Head of caudate nucleus (tissue), 42 donors: Measurements from ENCODE around the gene SCO1.

ENCODE experiments used
- DNase-seq, 42 donors: peaks; one replicate each; pipeline versions ENCODE4 v3.0.0 to v3.0.0-alpha.2; 2020 to 2021; ENCODE audit warnings: mixed read lengths in 7 of 42
- intact Hi-C: fragments of 100-400 bp; cut with DNase I; formaldehyde crosslinking; loops from one replicate; pipeline ENCODE4 v1.15.0; 2022

SCO1 gene

DNA sequence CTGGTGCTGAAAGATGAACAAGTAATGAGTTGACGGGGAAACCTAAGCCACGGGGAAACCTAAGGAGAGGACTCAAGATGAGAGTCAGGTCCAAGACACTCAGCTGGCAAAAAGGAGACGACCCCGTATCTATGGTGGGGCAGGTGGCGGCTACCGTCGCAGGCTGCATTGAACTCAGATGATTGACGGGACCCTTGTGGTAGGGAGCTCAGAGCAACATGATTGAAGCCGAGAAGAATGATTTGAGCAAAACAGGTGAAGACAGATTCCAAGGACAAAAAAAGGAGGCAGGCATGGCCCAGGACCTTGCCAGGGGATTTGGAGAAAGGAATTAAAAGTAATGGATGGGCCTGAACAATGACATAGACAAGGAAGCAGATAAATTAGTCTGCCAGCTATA lies 32.8 kb downstream of the SCO1 start:
- intact Hi-C loops = no loop called here
- DNase-seq = no peak

DNA sequence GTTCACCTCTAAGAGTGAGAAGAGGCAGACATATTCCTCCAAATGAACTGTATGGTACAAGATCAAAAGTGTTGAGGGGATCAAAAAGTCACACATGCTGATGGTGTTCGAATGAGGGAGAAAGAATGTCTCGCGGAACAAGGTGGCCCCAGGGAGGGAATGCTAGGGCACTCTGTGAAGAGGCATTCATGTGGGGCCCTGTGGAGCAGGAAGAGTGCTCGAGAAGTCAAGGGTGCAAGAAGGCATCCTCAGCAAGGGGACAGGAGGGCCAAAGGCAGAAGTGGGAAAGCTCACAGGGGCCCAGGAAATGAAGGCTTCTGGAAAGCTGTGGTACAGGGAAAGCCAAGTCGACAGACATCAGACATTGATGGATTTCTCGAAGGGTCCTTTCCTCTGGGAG lies 34.1 kb downstream of the SCO1 start:
- intact Hi-C loops = no loop called here
- DNase-seq = no peak

DNA sequence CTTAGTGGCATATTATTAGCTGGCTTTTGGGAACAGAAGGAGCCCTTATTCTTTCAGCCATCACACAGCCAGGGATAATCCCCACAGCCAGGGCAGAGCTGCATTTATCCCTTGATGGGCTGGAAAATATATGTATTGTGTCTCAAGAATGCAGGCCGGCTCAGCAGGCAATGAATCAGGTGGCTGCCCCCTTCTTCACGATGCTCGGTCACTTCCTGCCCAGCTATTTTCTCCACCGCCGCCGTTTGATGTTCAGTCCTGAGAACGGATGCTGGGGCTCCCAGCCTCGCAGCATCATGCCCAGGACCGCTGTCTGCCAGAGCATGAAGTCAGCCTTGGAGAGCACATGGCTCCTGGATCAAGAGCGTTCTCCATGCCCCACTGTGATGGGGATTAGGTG lies 35.9 kb downstream of the SCO1 start:
- intact Hi-C loops = no loop called here
- DNase-seq = no peak

DNA sequence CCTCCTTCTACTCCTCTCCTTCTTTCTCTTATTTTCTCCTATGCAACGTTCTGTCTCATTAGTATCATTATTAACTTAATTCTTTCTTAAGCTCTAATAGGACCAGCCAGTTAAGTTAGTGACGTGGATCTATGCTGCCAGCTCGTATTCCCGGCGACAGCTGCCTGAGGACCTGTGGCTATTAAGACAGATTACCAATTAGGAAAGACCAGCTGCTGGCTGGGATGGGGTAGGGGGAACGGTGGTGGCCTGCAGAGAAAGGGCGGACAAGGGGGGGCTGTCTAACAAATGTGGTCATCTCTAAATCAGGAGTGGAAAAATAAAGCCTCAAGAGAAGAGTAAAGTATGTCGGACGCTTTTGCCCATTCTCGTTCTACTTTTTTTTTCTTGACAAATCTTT lies 39.5 kb downstream of the SCO1 start:
- intact Hi-C loops = no loop called here
- DNase-seq = no peak

DNA sequence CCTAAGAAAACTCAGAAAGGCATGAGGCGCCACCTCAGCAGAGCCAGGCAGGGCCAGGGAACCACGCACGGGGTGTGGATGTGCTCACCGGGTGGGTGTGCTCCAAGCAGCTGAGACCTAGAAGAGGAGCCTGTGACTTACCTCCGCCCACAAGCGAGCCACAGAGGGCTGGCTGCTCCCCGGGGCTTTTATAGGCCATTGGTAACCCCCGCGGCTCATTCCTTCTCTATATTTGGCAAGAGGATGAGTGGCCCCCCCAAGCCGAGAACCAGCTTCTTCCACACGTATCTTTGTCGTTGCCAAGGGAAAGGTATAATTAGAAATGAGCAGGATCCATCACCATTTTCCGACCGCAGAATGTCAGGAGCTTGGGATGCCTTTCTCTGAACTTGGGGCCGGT lies 40.2 kb downstream of the SCO1 start, which contains the start of gene MYH3:
MYH3 (minus strand) TSS at position 162 of the 400 bp plus-strand sequence. CDS start 2,245 bp downstream, outside the sequence.
- peak in 39 of 42 donors; percentile 14 to 80 (median 46) for DNase-seq
- intact Hi-C loops = no loop called here

DNA sequence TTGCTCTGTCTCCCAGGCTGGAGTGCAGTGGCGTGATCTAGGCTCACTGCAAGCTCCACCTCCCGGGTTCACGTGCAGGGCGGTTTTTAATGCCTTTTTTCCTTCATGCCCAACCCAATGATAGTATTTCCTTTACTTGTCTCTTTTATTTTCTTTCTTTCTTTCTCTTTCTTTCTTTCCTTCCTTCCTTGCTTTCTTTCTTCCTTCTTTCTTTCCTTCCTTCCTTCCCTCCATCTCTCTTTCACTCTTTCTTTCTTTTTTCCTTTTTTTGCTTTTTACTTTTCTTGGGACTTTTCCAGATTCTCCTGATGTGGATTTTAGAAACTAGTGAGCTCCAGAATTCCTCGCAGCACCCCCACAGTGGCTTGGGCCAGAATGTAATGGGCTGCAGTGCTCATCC lies 43.3 kb downstream of the SCO1 start:
- no peak for DNase-seq
- intact Hi-C loops = no loop called here

DNA sequence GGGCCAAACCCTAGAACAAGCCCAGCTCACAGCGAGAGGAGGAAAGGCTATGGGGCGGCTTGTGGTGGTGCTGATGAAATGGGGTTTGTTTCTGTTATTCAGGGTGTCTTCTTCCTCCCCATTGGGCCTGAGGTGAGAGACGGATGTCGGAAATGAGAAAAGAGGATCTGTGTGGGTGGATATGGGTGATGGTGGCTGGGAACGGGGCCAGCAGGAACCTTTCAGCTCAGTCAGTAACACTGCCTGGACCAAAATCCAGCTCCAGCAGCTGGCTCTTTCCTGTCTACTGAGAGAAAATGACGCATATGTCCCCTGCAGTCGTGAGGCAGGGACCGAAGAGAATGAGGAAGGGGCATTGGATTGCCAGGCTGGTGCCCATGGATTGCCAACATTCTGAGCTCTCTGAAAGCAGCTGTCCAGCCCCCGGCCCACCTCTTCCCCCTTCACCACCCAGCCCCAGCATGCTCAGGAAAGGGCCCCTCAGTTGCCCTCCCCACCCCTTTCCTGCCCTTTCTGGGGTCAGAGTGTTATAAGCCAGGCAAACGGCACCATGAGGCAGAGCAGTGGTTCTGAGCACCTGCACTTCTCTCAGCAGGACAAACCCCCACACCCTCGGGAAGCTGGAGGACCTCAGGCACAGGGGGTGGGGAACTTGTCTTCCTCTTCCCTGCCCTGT lies 44.2 kb downstream of the SCO1 start:
- peak in 6 of 42 donors; percentile 5 to 32 (median 12) for DNase-seq
- intact Hi-C loops = no loop called here

DNA sequence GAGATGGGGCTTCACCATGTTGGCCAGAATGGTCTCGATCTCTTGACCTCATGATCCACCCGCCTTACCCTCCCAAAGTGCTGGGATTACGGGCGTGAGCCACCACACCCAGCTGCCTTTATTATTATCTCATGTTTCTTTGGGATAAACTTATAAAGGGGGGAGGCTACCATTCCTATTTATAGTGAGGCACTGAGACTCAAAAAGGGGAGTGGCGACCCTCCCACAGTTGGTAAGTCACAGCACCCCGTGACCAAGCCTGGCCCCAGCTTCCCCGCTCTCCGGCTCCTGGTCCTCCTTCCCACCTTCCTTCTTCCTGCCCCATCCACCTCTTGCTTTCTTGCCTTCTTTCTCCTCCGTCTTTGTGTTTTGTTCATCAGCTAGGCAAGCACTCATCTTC lies 45.4 kb downstream of the SCO1 start:
- intact Hi-C loops = no loop called here
- no peak for DNase-seq

DNA sequence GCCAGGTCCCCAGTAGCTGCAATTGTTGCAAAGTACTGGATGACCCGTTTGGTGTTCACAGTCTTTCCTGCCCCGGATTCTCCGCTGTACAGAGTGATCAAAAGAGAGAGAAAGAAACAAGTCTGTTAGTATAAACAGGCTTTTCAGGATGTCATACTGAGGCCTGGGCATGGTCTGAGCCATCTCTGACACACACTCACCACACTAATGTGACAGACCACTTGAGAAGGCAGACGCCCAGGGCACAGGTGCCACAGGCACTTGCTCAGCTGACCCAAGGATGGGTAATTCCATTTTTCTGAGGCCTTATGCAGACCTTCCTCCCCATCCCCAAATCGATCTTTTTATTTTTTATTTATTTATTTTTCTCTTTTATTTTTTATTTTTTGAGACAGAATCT lies 47.7 kb downstream of the SCO1 start:
- no peak for DNase-seq
- intact Hi-C loops = no loop called here

DNA sequence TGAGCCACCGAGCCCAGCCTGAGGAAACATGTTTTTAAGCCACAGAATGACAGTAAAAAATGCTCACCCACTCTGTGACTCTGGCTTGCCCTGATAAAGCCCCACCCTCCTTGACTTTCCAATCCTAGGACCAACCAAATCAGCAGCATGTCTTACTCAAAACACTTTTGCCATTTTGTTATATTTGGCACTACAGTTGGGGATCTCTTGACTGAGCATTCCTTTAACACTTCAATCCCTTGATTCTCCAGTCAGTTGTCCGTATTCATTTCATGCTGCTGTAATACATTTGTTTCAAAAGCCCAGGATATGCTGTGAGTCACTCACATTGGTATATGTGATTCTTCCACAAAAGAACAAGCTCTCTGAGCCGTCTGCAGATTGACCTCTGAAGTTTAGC lies 48.4 kb downstream of the SCO1 start:
- intact Hi-C loops = no loop called here
- DNase-seq = no peak

DNA sequence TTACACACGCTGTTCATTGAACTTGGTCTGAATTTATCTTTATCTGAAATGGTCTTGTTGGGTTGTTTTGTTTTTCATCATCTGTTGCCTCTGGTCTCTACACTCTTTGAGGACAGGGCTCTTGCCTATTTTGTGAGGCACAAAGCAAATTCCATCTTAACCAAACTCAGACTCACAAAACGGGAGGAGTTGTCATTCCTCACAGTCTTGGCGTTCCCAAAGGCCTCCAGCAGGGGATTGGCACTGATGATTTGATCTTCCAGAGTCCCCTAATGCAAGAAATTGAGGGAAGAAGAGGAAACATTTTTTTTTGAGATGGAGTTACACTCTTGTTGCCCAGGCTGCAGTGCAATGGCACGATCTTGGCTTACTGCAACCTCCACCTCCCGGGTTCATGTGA lies 49.0 kb downstream of the SCO1 start:
- intact Hi-C loops = no loop called here
- DNase-seq = no peak

DNA sequence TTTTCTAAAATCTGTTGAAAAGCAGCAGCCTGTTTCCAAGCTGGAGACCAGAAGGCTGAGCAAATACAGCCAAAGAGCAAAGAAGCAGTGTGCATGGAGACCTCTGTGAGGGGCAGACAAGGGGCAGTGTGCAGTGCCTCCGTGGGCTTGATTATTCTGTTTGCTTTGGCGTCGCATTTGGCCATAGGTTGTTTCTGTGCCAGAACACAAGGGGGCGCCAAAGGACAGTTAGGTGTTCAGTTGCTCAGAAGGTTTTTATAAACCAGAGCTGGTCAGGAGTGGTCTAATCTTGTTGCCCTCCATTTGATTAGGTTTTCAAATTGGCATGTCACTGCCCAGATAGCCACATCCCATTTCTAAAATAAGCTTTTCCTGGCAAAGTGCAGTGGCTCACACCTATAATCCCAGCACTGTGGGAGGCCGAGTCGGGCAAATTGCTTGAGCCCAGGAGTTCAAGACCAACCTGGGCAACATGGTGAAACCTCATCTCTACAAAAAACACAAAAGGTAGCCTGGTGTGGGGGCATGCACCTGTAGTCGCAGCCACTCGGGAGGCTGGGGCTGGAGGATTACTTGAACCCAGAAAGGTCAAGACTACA lies 50.8 kb downstream of the SCO1 start:
- peak; percentile 54 to 89 (median 75) for DNase-seq
- intact Hi-C loops = no loop called here

DNA sequence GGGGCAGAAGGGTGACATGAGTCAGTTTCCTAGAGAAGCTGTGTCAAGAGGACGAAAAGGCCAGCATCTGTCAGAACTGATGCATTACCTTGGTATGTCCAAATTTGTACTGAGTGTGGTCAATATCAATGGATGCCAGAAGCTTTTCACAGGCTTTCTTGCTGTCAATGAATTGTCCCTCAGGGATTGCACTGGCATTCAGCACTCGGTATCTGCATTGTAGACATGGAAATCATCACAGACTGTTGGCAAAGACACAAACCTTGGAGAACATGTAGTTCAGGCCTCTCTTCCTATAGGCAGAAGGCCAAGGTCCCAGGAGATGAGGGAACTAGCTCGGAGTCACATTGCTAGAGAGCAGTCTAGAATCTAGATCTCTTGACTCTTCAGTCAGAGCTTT lies 56.9 kb downstream of the SCO1 start:
- intact Hi-C loops = no loop called here
- DNase-seq = no peak

DNA sequence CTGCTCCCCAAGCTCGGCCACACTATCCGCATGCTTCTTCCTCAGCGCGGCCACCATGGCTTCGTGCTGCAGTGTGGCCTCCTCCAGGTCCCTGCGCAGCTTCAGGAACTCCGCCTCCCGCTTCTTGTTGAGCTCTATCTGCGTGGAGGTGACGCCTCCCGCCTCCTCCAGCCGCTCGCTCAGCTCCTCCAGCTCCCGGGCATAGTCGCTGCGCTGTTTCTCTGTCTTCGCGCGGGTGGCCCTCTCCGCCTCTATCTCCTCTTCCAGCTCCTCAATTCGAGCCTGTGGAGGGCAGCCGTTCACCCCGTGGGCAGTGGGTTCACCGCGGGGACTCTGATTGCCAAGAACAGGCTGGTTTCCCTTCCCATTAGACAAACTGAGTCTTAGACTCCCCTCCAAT lies 59.2 kb downstream of the SCO1 start:
- no peak for DNase-seq
- intact Hi-C loops = no loop called here

DNA sequence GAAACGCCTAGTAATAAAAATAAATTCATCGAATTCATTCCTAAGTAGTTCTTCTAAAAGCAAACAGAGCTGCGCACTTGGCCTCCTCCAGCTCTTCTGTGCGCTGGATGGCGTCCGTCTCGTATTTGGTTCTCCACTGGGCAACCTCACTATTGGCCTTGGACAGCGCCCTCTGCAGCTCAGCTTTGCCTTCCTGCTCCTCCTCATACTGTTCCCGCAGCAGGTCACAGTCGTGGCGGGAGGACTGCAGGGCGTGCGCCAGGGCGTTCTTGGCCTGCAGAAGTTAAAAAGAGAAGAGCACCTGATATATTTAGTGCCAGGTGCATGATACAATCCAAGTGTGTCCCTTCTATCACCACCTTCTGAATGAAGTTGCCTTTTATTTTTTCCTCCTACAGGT lies 62.0 kb downstream of the SCO1 start:
- intact Hi-C loops = no loop called here
- no peak for DNase-seq

DNA sequence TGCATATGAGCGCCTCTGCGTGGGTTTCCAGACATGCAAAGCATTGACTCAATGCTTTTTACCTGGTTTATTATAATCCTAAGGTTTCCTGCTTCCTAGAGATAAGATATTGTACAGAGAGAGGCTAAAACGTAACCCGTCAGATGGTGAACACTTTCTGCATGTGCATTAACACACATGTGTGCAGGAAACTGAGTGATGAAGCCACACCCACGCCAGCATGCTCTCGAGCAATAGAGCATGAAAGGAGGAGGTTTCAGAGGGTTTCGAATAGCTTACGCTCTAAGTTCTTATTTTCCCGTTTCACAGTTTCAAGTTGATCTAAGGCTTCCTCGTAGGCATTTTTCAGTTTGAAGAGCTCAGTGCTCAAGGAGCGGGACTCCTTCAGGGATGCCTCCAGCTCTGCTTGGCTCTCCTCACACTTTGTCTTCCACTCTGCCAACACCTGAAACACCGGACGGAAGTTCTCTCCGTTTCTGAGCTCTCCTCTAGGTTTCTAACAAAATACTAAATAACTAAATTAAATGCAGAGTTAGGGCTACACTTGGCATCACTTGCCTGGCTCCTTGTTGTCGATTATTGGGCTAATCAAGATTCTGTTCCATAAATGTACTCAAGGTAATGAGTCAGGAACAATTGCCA lies 63.5 kb downstream of the SCO1 start:
- DNase-seq = peak in 3 of 42 donors; percentile 11 to 41 (median 17)
- intact Hi-C loops = no loop called here

DNA sequence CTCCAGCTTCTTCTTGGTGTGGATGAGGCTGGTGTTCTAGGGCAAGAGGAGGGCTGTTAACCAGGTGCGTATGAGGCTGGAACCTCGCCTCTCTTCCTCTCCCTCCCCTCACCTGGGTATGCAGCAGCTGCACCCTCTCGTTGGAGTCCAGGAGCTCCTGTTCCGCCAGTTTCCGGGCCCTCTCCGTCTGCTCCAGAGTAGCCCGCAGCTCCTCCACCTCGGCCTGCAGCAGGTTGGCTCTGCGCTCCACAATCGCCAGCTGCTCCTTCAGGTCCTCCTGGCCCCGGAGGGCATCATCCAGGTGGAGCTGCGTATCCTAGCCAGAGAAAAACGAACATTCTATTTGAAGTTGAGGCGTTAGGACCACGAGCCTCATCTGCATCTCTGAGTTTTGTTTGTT lies 65.6 kb downstream of the SCO1 start:
- DNase-seq = no peak
- intact Hi-C loops = no loop called here

DNA sequence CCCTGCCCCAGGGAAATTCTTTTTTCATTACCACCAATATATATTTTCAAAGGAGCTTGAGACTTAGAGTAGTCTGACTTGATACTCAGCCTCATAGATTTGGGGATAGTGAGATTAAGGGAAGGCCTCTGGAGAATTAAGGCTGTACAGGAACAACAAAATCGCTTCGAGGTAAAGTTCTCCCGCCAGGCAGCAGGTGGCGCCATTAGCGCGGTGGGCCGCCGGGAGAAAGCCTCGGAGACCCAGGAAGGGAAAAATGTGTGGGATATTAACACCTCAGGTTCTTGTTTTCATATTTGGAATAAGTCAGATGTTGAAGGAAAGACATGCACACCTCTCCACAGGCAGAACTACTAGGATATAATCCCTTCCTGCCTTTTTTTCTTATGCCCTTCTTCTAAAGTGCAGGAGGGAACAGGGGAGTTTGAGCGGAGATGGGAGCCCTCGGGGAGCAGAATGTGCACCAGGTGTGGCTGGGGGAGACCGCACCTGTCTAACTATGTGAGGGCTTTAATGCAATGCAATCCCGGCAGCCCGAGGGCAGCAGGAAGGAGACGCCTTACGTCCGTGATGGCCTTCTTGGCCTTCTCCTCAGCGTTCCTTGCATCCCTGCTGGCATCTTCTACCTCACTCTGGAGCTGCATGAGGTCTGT lies 66.2 kb downstream of the SCO1 start:
- intact Hi-C loops = no loop called here
- peak in 27 of 42 donors; percentile 7 to 68 (median 39) for DNase-seq

DNA sequence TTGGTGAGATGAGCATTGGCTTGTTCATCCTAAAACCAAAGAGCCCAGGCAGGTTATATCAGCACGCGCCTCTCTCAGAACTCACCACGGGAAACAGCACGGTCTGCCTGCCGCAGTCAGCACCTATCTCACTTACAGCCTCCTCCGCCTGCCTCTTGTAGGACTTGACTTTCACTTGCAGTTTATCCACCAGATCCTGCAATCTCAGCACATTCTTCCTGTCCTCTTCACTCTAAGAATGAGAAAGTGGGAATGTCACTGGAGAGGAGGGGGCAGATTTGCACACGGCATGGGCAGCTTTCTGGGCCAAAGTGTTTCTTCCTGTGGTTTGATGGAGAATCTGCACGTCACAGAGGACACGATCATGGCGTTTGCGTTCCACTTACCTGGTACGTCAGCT lies 67.6 kb downstream of the SCO1 start:
- intact Hi-C loops = no loop called here
- DNase-seq = no peak

DNA sequence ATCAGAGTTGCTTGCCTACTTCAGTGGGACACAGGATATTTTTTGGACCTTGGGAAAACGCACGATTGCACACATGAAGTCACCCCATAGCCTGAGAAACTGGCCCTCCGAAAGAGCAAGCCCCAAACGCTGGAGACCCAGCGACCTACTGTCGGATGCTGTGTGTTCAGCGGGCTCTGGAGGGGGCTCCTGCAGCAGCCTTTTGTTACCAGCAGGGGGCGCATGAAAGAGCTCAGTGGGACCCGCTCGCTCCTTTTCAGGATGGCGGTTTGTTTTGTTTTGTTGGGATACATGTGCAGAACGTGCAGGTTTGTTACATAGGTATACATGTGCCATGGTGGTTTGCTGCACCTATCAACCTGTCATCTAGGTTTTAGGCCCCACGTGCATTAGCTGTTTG lies 68.6 kb downstream of the SCO1 start:
- DNase-seq = no peak
- intact Hi-C loops = no loop called here
